ENCODE data around the gene CARM1.

GRCh38 chr19:10835754-10836478 is 35.4 kb upstream of the CARM1 start, which contains the start of gene TMED1:
- TF ChIP-seq, protein P1, sequence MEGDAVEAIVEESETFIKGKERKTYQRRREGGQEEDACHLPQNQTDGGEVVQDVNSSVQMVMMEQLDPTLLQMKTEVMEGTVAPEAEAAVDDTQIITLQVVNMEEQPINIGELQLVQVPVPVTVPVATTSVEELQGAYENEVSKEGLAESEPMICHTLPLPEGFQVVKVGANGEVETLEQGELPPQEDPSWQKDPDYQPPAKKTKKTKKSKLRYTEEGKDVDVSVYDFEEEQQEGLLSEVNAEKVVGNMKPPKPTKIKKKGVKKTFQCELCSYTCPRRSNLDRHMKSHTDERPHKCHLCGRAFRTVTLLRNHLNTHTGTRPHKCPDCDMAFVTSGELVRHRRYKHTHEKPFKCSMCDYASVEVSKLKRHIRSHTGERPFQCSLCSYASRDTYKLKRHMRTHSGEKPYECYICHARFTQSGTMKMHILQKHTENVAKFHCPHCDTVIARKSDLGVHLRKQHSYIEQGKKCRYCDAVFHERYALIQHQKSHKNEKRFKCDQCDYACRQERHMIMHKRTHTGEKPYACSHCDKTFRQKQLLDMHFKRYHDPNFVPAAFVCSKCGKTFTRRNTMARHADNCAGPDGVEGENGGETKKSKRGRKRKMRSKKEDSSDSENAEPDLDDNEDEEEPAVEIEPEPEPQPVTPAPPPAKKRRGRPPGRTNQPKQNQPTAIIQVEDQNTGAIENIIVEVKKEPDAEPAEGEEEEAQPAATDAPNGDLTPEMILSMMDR (IDR thresholded peaks at IDR 0.05) = no peak
- no peak for TF ChIP-seq POLR2A (IDR thresholded peaks at IDR 0.05)
